GM18502 (cell line): ENCODE measurements around the gene PKD2L2.
"Not testable (repeated sequence)": the region's sequence is repeated elsewhere in the genome, so short reads cannot be mapped to it uniquely, and the experiment has no call there.

Experiments used
- ATAC-seq: cut with Tn5 transposase; IDR thresholded peaks from one replicate; pipeline ENCODE4 v1.9.1; 2021; ENCODE audit warnings: mild to moderate bottlenecking; ENCODE audit not compliant: unreplicated experiment, poor library complexity

PKD2L2 gene

DNA sequence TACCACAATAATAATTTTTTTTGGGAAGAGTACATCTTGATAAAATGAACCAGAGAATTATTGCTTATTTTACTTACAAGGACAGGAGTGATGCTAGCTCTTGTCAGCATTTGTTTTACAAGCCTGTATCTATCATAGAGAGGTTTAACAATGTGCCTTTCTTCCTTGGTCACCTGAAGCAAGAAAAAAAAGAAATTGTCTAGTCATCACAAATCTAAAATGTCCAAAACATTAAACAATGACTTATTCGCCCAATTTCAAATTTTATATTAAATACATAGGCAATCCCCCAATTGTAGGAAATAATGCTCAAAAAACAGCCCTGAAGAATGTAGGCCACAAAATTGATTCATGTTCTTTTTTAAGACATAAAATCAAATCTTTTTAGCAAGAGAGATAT, 56.6 kb downstream of the PKD2L2 start:
- ATAC-seq = no peak

DNA sequence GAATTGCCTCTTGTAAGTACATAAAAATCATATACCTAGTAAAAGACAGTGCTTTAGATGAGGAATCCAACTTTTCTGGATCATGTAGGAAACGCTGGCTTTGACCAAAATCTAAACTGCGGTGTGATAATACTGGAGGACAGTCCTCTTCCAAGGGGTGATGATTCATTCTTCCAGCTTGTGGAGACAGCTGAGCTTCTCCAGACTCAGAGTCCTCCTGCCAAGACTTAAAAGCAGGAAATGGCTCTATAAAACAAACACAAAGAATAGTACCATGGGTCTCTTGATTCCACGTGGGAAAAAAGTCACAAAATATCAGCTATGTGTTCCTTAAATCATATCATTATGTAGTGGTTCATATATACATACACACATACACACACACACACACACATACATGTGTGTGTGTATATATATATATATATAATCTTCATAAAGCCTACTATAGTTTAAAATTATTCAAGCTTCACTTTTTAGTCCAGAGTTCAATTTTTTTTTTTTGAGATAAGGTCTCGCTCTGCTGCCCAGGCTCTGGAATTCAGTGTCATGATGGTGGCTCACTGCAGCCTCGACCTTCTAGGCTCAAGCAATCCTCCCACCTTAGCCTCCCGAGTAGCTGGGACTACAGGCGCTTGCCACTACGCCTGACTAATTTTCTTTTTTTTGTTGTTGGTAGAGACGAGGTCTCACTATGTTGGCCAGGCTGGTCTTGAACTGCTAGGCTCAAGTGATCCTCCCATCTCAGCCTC, 65.0 kb downstream of the PKD2L2 start:
- no peak for ATAC-seq

DNA sequence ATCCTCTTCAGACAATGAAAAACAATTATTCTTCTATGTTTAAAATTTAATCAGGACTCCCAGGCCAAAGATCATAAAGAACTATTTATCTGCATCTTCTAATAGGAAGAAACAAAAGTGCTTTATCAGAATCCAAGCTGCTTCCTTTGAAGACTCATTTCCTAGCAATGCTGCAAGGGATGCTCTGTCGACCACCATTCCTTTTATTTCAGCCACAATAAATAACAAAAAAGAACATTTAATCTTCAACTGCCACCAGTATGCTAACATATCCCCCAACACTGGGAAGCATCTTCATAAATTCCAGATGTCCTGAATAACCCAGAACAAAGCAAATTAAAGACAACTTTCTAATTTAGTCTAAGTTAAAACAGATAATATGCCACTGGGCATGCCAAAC, 68.7 kb downstream of the PKD2L2 start:
- ATAC-seq = no peak

DNA sequence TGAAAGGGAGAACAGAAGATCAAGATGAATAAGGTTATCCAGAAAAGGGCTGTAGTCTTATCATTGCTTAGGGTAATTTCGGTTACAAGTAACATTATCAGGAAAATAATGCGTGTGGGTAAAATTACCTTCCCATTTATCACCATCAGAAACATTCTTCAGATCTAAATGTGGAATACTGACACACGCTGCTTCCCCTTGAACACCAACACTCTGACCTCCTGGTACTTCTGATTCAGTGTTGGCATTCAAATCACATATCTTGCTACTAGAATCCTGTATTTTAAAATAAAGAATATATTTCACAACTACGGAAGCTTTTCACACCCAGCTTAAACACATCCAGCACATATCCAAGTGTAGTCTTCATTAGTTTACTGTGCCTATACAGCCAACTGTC, 70.2 kb downstream of the PKD2L2 start:
- ATAC-seq = no peak

DNA sequence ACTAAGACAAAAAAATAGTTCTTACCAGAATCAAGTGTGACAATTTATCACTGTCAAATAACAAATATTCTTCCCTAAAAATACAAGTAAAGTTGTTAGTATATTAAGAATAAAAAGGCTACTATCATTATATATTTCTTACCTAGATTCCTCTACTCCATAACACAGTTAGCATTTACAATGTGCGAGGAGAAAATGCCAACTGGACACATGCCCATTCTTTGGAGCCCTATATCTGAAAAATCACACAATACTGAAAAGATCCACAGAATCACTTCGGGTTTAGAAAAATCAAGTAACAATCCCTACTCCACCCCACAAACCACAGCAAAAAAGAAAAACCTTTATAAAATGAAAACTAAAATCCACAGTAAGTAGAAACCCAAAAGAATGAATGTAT, 70.9 kb downstream of the PKD2L2 start:
- no peak for ATAC-seq

DNA sequence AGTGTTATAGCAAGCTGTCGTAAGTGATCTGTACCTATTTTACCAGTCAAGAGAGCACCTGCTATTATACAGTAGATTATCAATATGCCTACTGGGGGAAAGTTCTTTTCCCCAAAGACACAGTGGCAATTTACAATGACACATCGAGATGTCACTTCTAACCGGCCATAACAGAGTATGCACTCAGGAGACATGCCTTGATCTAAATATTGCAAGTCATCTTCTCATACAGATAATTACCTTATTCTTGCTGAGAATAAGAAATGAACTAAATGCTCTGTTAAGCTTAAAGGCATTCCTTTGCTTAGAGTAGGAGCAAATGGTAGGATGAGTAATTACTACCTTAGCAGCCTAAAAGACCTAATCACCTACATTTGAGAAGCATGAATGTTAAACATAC, 71.6 kb downstream of the PKD2L2 start:
- no peak for ATAC-seq

DNA sequence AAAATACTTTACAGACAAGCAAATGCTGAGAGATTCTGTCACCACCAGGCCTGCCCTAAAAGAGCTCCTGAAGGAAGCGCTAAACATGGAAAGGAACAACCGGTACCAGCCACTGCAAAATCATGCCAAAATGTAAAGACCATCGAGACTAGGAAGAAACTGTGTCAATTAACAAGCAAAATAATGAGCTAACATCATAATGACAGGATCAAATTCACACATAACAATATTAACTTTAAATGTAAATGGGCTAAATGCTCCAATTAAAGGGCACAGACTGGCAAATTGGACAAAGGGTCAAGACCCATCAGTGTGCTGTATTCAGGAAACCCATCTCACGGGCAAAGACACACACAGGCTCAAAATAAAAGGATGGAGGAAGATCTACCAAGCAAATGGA, 81.1 kb downstream of the PKD2L2 start:
- ATAC-seq = not testable (repeated sequence)

DNA sequence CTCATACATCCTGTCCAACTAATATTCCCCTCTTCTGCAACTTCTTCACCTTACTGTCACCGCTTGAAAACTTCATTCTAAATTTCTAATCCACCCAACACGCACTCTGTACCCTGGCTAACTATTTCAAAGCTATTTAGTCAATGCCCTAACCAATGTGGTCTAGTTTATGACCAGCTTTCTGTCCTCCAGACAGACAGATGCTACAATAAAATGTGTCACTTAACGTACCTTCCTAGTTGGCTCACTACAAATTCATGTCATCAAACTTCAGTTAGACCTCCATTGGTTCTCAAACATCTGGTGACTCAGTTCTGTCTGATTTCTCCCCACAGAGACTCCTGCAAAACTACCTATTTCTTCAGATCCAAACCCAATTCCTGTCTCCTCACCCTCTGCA, 86.0 kb downstream of the PKD2L2 start:
- no peak for ATAC-seq

DNA sequence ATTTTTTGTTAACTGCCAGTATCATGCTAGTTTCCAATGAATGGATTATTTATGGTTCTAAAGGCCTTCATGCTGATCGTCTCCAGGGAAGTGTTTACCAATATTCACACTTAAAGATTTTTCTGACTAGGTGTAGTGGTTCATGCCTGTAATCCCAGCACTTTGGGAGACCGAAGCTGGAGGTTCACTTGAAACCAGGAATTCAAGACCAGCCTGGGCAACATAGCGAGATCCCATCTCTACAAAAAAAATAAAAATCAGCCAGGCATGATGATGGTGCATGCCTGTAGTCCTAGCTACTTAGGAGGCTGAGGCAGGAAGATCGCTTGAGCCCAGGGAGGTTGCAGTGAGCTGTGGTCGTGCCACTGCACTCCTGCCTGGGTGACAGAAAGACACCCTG, 100.2 kb downstream of the PKD2L2 start:
- ATAC-seq = no peak
